Islet precursor cell (in vitro differentiated cells): Measurements from ENCODE around the gene SERPING1.

ENCODE experiments used
- DNase-seq: peaks from one replicate; pipeline ENCODE4 v3.0.0-alpha.2; 2018

Gene SERPING1

GRCh38 chr11:57597461-57597915, at the start of gene SERPING1:
Gene SERPING1, plus strand, starts transcription at chr11:57597685. Its CDS starts 586 bp downstream, at chr11:57598271.
- no peak for DNase-seq

GRCh38 chr11:57547854-57548377, 49.6 kb upstream of the SERPING1 start:
- DNase-seq: no peak

GRCh38 chr11:57549983-57550382, 47.5 kb upstream of the SERPING1 start:
- no peak for DNase-seq

GRCh38 chr11:57551941-57552340, 45.5 kb upstream of the SERPING1 start:
- no peak for DNase-seq

GRCh38 chr11:57552479-57552878, 45.0 kb upstream of the SERPING1 start:
- DNase-seq: peak; percentile 68

- DNase-seq: no peak
Measured at GRCh38 chr11:57555393-57555792, 42.1 kb upstream of the SERPING1 start.

GRCh38 chr11:57556041-57556440, 41.4 kb upstream of the SERPING1 start:
- no peak for DNase-seq

GRCh38 chr11:57560146-57560545, 37.3 kb upstream of the SERPING1 start:
- DNase-seq: no peak

GRCh38 chr11:57562596-57562995, 34.9 kb upstream of the SERPING1 start:
- DNase-seq: peak; percentile 61

- no peak for DNase-seq
Measured at GRCh38 chr11:57566005-57566904, 31.2 kb upstream of the SERPING1 start.

GRCh38 chr11:57566905-57567514, 30.5 kb upstream of the SERPING1 start:
- no peak for DNase-seq

GRCh38 chr11:57567515-57568329, 29.8 kb upstream of the SERPING1 start, which contains the start of gene UBE2L6:
Gene UBE2L6, minus strand, starts transcription at chr11:57567672. Its CDS starts 61 bp downstream, at chr11:57567611.
- DNase-seq: peak; percentile 81

GRCh38 chr11:57568330-57568766, 29.1 kb upstream of the SERPING1 start:
- DNase-seq: no peak

- no peak for DNase-seq
Measured at GRCh38 chr11:57571606-57572005, 25.9 kb upstream of the SERPING1 start.

GRCh38 chr11:57574061-57574460, 23.4 kb upstream of the SERPING1 start:
- no peak for DNase-seq

GRCh38 chr11:57584341-57584740, 13.1 kb upstream of the SERPING1 start:
- no peak for DNase-seq

GRCh38 chr11:57585301-57585700, 12.2 kb upstream of the SERPING1 start:
- no peak for DNase-seq

GRCh38 chr11:57586711-57587245, 10.7 kb upstream of the SERPING1 start:
- DNase-seq: no peak

GRCh38 chr11:57588046-57588710, 9.3 kb upstream of the SERPING1 start:
- no peak for DNase-seq

- DNase-seq: peak; percentile 15
Measured at GRCh38 chr11:57596266-57596885, 1.1 kb upstream of the SERPING1 start.
